Type B pancreatic cell (in vitro differentiated cells): ENCODE data around the gene CDC42EP5. TPM values are rescaled to one million over a fixed set of nuclear protein-coding genes. Genes with fewer than 3 reads are reported as not detected.

Experiments
- DNase-seq: peaks from one replicate; pipeline ENCODE4 v3.0.0; 2021; ENCODE audit warnings: mixed read lengths; ENCODE audit not compliant: unreplicated experiment; ENCODE audit errors: extremely low spot score
- H3K27ac Mint-ChIP-seq: 2 replicates; pipeline ENCODE4 v1.8.0; 2021; ENCODE audit warnings: mild to moderate bottlenecking, mixed read lengths
- H3K27me3 Mint-ChIP-seq: 2 replicates; pipeline ENCODE4 v1.8.0; 2021; ENCODE audit warnings: mixed read lengths
- H3K36me3 Mint-ChIP-seq: 2 replicates; pipeline ENCODE4 v1.8.0; 2021; ENCODE audit warnings: mixed read lengths
- H3K4me1 Mint-ChIP-seq: one replicate; pipeline ENCODE4 v1.8.0; 2021; ENCODE audit warnings: mixed read lengths; ENCODE audit not compliant: unreplicated experiment
- H3K4me3 Mint-ChIP-seq: 2 replicates; pipeline ENCODE4 v1.8.0; 2021; ENCODE audit warnings: mild to moderate bottlenecking, mixed read lengths
- H3K9me3 Mint-ChIP-seq: 2 replicates; pipeline ENCODE4 v1.8.0; 2021; ENCODE audit warnings: mixed read lengths
- CTCF ChIP-seq: fragments of 200-600 bp; sonication (generic); conservative IDR thresholded peaks from 2 replicates; pipeline ENCODE4 v1.5.0; 2021; ENCODE audit warnings: antibody characterized with exemption, mild to moderate bottlenecking
- total RNA-seq: library from RNA; stranded (reverse); gene quantifications from 2 replicates; pipeline ENCODE4 v1.2.1, GENCODE V29; 2021; ENCODE audit warnings: low replicate concordance

The CDC42EP5 gene
- total RNA-seq, 1 donor from 2014 or later, result 24.3 TPM

- Mint-ChIP-seq H3K4me3 (no peak overlapping the region), H3K27ac (peak overlapping the region; percentile 31), H3K27me3 (no peaks in the 10 kb centered on the region), H3K4me1 (peaks cover 17% of the 10 kb centered on the region), H3K9me3 (no peaks in the 10 kb centered on the region), H3K36me3 (peaks cover 15% of the 10 kb centered on the region)
- TF ChIP-seq CTCF, result no peak
- DNase-seq, result no peak
Measured at GRCh38 chr19:54457773-54458647, 15.1 kb downstream of the CDC42EP5 start.

DNA sequence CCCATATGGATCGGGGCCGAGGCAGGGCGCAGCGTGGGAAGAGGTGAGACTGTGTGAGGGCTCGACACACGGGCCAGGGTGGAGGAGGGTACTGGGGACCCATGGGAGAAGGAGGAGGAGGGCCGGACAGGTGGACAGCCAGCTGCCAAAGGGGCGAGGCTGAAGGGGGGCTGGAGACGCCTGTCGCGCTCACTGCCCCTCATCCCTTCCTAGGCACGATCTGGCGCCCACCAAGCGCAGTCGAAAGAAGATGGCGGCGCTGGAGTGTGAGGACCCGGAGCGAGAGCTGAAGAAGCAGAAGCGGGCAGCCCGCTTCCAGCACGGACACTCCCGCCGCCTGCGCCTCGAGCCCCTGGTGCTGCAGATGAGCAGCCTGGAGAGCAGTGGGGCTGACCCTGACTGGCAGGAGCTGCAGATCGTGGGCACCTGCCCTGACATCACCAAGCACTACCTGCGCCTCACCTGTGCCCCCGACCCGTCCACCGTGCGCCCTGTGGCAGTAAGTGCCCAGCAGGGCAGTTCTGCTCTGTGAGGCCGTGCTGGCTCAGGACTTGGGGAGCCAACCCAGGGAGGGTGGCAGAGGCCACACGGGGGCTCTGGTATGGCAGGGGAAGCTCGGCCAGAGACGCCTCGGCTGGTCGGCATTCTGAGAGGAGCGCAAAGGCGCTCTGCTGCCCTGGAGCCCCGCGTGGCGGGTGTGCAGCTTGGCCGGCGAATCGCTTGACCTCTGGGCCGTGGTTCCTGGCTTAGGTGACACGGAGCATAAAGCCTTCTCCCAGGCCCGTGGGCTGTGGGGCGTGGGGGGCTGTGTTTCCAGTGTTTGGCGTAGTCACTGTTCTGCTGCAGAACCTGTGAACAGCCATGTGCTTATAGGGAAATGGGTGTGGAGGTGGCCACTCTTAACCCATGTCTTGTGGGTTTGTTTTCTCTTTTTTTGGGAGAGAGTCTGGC, 16.4 kb downstream of the CDC42EP5 start:
- Mint-ChIP-seq H3K36me3 (peaks cover 16% of the 10 kb centered on the region), H3K27ac (no peak overlapping the region), H3K4me1 (peaks cover 16% of the 10 kb centered on the region), H3K9me3 (no peaks in the 10 kb centered on the region), H3K4me3 (no peak overlapping the region), H3K27me3 (no peaks in the 10 kb centered on the region)
- no peak for TF ChIP-seq CTCF
- DNase-seq, result no peak

DNA sequence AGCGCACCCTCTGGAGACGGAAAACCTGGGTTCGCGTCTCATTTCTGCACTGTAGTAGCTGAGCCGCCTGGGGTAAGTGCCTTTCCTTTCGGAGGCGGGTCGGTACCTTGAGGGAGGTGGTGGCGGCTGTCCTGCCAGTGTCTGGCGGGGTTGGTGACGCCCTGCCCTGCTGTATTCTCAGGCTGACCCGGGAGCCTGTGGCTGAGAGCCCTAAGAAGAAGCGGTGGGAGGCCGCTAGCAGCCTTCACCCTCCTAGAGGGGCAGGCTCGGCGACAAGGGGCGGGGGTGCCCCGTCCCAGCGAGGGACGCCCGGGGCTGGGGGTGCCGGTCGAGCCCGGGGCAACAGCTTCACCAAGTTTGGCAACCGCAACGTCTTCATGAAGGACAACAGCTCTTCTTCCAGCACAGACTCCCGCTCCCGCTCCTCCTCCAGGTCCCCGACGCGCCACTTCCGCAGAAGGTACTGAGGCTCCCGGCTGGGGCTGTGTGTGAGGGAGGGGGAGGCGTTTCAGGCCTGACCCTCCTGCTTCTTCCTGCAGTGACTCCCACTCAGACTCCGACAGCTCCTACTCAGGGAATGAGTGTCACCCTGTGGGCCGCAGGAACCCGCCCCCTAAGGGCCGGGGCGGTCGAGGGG, 17.2 kb downstream of the CDC42EP5 start:
- Mint-ChIP-seq H3K27me3 (no peaks in the 10 kb centered on the region), H3K4me1 (peaks cover 15% of the 10 kb centered on the region), H3K9me3 (no peaks in the 10 kb centered on the region), H3K27ac (no peak overlapping the region), H3K36me3 (peaks cover 20% of the 10 kb centered on the region), H3K4me3 (no peak overlapping the region)
- no peak for TF ChIP-seq CTCF
- DNase-seq, result no peak

DNA sequence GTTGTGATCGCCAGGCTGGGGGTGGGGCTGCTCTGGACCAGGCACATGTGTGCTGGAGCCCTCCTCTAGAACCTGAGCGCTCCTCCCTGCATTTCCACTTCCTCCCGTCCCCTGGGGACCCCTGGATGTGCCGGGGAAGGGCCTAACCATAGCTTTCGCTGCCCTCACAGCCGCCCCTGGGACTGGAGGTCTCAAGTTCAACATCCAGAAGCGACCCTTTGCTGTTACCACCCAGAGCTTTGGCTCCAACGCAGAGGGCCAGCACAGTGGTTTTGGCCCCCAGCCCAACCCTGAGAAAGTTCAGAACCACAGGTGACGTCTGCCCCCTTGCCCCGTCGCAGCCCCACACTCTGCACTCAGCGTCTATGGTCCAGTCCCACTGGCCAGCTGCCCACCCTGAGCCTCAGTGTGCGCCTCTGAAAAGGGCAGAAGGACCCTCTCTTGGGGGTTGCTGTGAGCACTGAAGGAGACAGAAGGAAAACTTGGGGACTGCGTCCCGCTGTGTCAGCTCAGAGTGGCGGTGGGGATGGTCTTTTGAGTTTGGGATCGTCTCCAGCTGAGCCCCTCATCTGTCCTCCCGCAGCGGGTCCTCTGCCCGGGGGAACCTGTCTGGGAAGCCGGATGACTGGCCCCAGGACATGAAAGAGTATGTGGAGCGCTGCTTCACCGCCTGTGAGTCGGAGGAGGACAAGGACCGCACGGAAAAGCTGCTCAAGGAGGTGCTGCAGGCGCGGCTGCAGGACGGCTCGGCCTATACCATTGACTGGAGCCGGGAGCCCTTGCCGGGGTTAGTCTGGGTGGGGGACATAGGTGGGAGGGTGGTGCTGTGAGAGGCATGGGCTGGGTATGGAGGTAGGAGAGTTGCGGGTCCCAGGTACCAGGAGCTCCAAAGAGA, 18.1 kb downstream of the CDC42EP5 start:
- TF ChIP-seq CTCF, result no peak
- H3K4me1 Mint-ChIP-seq, result peaks cover 22% of the 10 kb centered on the region
- H3K9me3 Mint-ChIP-seq, result no peaks in the 10 kb centered on the region
- no peak for DNase-seq
- no peaks in the 10 kb centered on the region for H3K27me3 Mint-ChIP-seq
- peaks cover 21% of the 10 kb centered on the region for H3K36me3 Mint-ChIP-seq
- no peak overlapping the region for H3K27ac Mint-ChIP-seq
- H3K4me3 Mint-ChIP-seq, result no peak overlapping the region
